ENCODE results near the gene PGBD1.

- TF ChIP-seq EZH2 (IDR thresholded peaks at IDR 0.05; ENCODE audit: borderline replicate concordance), result no peak
- TF ChIP-seq EZH2phosphoT487 (IDR thresholded peaks at IDR 0.05; ENCODE audit: low read depth, severe bottlenecking, unreplicated experiment), result no peak
- TF ChIP-seq CTCF (IDR thresholded peaks at IDR 0.05; ENCODE audit: poor library complexity), result no peak
These were observed 14.2 kb upstream of the PGBD1 start, which contains the start of gene ZSCAN26 for GRCh38 chr6:28266962-28267694.

Measured in hepatocyte (in vitro differentiated cells).